Hepatocyte (in vitro differentiated cells): ENCODE data around the gene TGFB3.

Source experiments
- EZH2 ChIP-seq: fragments of 200-600 bp; sonication (generic); IDR thresholded peaks from 2 replicates; pipeline ENCODE4 v1.6.1; 2016; ENCODE audit warnings: antibody characterized with exemption, mild to moderate bottlenecking, borderline replicate concordance
- EZH2phosphoT487 ChIP-seq: fragments of 200-600 bp; sonication (generic); IDR thresholded peaks from one replicate; pipeline ENCODE4 v1.6.1; 2018; ENCODE audit warnings: antibody characterized with exemption, mild to moderate bottlenecking, low read depth, moderate library complexity; ENCODE audit not compliant: unreplicated experiment, severe bottlenecking
- TF ChIP-seq, protein P1 (sequence below): fragments of 200-600 bp; sonication (generic); IDR thresholded peaks from 2 replicates; pipeline ENCODE4 v1.5.1; 2016; ENCODE audit warnings: antibody characterized with exemption, mild to moderate bottlenecking; ENCODE audit not compliant: poor library complexity

DNA sequence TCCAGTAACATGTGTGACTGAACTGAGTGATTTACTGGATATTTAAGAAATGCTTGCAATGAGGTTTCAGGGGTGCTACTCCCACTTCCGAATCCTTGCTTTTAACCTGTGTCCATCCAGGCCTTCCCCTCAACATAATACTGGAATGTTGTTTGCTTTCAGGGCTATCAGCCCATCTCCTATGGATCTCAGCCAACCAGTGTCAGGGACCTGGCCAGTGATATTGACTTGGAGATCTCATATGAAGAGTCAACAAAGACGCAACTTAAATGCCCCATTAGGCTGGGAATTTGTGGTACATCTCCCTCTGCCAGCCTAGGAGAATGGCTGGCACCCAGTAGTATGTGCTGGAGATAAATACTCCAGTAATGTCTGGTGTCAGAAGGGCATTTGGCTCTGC, 2.9 kb upstream of the TGFB3 start:
- TF ChIP-seq, protein P1, sequence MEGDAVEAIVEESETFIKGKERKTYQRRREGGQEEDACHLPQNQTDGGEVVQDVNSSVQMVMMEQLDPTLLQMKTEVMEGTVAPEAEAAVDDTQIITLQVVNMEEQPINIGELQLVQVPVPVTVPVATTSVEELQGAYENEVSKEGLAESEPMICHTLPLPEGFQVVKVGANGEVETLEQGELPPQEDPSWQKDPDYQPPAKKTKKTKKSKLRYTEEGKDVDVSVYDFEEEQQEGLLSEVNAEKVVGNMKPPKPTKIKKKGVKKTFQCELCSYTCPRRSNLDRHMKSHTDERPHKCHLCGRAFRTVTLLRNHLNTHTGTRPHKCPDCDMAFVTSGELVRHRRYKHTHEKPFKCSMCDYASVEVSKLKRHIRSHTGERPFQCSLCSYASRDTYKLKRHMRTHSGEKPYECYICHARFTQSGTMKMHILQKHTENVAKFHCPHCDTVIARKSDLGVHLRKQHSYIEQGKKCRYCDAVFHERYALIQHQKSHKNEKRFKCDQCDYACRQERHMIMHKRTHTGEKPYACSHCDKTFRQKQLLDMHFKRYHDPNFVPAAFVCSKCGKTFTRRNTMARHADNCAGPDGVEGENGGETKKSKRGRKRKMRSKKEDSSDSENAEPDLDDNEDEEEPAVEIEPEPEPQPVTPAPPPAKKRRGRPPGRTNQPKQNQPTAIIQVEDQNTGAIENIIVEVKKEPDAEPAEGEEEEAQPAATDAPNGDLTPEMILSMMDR = no peak
- TF ChIP-seq EZH2 (no peak), EZH2phosphoT487 (no peak)
